Hepatocyte (in vitro differentiated cells): ENCODE measurements around the gene SELENOM.

Experiments
- EZH2phosphoT487 ChIP-seq: fragments of 200-600 bp; sonication (generic); IDR thresholded peaks from one replicate; pipeline ENCODE4 v1.6.1; 2018; ENCODE audit warnings: antibody characterized with exemption, mild to moderate bottlenecking, low read depth, moderate library complexity; ENCODE audit not compliant: unreplicated experiment, severe bottlenecking
- TF ChIP-seq, protein P1 (sequence below): fragments of 200-600 bp; sonication (generic); IDR thresholded peaks from 2 replicates; pipeline ENCODE4 v1.5.1; 2016; ENCODE audit warnings: antibody characterized with exemption, mild to moderate bottlenecking; ENCODE audit not compliant: poor library complexity

DNA sequence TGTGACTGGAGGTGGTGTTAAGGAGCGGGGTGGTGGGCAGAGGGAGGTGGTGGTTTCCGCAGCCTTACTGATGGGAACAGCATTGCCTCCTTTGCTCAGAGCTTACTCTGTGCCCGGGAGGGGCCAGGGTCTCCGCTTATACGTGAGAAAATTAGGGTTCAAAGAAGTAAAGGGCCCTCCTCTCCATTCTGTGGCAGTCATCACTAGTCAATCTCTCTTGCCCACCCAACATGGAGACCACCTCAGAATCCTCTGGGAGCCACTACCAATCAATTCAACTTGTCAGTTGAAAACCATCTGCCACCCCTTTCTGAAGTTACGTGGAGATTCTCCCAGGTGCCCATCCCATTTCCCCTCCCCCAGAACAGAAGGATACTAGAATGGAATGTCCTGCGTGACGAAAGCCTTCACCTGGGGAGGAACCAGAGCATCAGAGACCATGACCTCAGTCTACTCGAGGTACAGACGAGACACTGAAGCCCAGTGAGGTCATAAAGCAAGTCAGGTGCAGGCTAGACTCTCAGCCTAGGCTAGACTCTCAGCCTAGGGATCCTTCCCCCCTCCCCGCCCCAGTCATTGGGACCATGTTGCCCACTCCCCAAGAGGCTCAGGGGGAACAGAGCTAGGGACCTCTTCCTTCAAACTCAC, 2.0 kb downstream of the SELENOM start:
- TF ChIP-seq, protein P1, sequence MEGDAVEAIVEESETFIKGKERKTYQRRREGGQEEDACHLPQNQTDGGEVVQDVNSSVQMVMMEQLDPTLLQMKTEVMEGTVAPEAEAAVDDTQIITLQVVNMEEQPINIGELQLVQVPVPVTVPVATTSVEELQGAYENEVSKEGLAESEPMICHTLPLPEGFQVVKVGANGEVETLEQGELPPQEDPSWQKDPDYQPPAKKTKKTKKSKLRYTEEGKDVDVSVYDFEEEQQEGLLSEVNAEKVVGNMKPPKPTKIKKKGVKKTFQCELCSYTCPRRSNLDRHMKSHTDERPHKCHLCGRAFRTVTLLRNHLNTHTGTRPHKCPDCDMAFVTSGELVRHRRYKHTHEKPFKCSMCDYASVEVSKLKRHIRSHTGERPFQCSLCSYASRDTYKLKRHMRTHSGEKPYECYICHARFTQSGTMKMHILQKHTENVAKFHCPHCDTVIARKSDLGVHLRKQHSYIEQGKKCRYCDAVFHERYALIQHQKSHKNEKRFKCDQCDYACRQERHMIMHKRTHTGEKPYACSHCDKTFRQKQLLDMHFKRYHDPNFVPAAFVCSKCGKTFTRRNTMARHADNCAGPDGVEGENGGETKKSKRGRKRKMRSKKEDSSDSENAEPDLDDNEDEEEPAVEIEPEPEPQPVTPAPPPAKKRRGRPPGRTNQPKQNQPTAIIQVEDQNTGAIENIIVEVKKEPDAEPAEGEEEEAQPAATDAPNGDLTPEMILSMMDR, result no peak
- no peak for TF ChIP-seq EZH2phosphoT487
